ENCODE measurements around the gene COBLL1.

Gene COBLL1

DNA sequence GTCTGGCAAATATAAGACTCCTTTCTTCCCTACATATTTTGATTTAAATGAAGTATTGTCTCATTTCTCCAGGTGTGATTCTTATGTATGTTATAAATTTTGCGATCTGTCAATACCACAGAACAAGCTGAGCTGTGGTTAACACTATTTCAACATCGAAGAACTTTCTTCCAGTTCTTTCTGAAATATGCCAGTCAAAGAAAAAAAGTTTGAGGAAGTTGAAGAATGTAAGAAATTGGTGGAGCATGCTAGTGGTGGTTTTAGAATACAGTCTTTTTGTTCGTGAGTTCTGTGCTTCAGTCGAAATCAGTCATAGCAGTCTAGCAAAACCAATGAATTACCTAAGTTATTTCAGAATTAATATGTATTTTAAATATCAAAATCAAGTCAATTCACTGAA lies 8.6 kb upstream of the COBLL1 start:
- Histone ChIP-seq H3K4me3 (ENCODE audit: low read depth in 1 of 2, low read length in 2 of 2) (no peak overlapping the region), H3K4me2 (ENCODE audit: insufficient read depth, low read length) (no peak overlapping the region), H3K27me3 (ENCODE audit: insufficient read depth, low read length, poor library complexity) (no peaks in the 10 kb centered on the region), H3K9ac (ENCODE audit: low read depth, low read length) (no peak overlapping the region), H3K36me3 (ENCODE audit: insufficient read depth, low read length) (no peaks in the 10 kb centered on the region), H3K9me3 (ENCODE audit: insufficient read depth, low read length, severe bottlenecking) (no peaks in the 10 kb centered on the region), H3K4me1 (ENCODE audit: insufficient read depth, low read length) (no peaks in the 10 kb centered on the region), H2AFZ (ENCODE audit: low read depth, low read length) (no peak overlapping the region), H3K27ac (ENCODE audit: low read length) (no peak overlapping the region), H4K20me1 (ENCODE audit: insufficient read depth, low read length) (no peaks in the 10 kb centered on the region), H3K79me2 (ENCODE audit: insufficient read depth, low read length) (no peaks in the 10 kb centered on the region)
- DNase-seq (no peak), ATAC-seq (ENCODE audit: insufficient read depth, low read depth) (no peak)
- TF ChIP-seq EZH2 (IDR thresholded peaks at IDR 0.05; ENCODE audit: borderline replicate concordance, low read depth, low read length, severe bottlenecking): no peak
- TF ChIP-seq, protein P1, sequence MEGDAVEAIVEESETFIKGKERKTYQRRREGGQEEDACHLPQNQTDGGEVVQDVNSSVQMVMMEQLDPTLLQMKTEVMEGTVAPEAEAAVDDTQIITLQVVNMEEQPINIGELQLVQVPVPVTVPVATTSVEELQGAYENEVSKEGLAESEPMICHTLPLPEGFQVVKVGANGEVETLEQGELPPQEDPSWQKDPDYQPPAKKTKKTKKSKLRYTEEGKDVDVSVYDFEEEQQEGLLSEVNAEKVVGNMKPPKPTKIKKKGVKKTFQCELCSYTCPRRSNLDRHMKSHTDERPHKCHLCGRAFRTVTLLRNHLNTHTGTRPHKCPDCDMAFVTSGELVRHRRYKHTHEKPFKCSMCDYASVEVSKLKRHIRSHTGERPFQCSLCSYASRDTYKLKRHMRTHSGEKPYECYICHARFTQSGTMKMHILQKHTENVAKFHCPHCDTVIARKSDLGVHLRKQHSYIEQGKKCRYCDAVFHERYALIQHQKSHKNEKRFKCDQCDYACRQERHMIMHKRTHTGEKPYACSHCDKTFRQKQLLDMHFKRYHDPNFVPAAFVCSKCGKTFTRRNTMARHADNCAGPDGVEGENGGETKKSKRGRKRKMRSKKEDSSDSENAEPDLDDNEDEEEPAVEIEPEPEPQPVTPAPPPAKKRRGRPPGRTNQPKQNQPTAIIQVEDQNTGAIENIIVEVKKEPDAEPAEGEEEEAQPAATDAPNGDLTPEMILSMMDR (IDR thresholded peaks at IDR 0.05; ENCODE audit: borderline replicate concordance, extremely low read depth, low read length, poor library complexity, severe bottlenecking): no peak

DNA sequence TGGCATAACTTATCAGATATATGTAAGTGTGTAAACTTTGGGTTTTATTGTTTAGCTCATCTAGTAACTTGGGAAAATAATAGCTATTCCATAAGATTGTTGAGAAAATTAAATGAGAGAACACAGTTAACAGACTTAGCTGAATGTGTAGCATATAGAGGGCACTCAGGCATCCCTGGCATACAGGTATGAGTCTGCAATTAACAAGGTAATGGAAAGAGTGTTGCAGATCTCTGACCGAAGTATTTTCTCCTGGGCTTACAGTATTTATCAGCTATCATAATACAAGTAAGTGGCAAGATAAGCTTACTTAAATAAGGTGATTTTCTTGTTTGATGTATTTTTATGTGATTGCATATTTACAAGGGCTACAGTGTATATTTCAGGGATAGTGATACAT lies 7.9 kb upstream of the COBLL1 start:
- Histone ChIP-seq H4K20me1 (ENCODE audit: insufficient read depth, low read length) (no peaks in the 10 kb centered on the region), H2AFZ (ENCODE audit: low read depth, low read length) (no peak overlapping the region), H3K27me3 (ENCODE audit: insufficient read depth, low read length, poor library complexity) (no peaks in the 10 kb centered on the region), H3K9ac (ENCODE audit: low read depth, low read length) (no peak overlapping the region), H3K36me3 (ENCODE audit: insufficient read depth, low read length) (no peaks in the 10 kb centered on the region), H3K9me3 (ENCODE audit: insufficient read depth, low read length, severe bottlenecking) (no peaks in the 10 kb centered on the region), H3K4me1 (ENCODE audit: insufficient read depth, low read length) (no peaks in the 10 kb centered on the region), H3K79me2 (ENCODE audit: insufficient read depth, low read length) (no peaks in the 10 kb centered on the region), H3K4me2 (ENCODE audit: insufficient read depth, low read length) (no peak overlapping the region), H3K27ac (ENCODE audit: low read length) (no peak overlapping the region), H3K4me3 (ENCODE audit: low read depth in 1 of 2, low read length in 2 of 2) (no peak overlapping the region)
- ATAC-seq (ENCODE audit: insufficient read depth, low read depth): no peak
- no peak for TF ChIP-seq EZH2 (IDR thresholded peaks at IDR 0.05; ENCODE audit: borderline replicate concordance, low read depth, low read length, severe bottlenecking)
- TF ChIP-seq, protein P1 (IDR thresholded peaks at IDR 0.05; ENCODE audit: borderline replicate concordance, extremely low read depth, low read length, poor library complexity, severe bottlenecking): no peak
- DNase-seq: no peak

DNA sequence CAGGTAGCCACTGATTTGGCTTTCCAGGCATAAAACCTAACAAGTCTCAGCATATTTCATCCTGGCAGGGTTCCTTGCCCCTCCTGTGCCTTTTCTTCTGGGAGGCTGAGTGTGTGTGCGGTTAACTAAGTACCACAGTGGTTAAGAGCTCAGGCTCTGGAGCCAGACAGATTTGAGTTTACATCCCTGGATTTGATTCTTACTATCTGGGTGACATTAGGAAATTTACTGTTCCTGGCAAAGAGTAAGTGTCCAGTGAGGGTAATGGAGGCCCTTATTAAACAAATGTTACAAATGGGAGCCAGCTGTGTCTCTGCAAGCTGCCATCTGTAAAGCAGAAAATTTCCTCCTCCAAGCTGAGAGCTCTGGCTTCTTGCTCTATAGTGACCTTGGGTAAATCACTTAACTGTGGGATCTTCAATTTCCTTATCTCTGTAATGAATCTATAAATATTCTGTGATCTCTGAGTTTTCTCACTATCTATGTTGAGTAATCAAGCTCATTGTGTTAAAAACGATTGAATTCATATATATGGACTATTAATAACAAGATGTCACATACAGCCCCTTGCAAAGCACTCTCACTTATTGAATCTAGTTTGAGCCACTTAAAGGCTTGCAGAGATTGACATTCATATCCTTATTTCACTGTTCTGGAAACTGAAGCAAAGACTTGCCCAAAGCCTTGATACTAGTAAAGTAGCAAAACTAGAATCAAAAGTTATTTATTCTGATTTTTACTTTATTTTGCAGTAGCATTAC lies 6.5 kb upstream of the COBLL1 start:
- no peak overlapping the region for H3K27ac ChIP-seq (ENCODE audit: low read length)
- DNase-seq (no peak), ATAC-seq (ENCODE audit: insufficient read depth, low read depth) (no peak)
- no peaks in the 10 kb centered on the region for H3K27me3 ChIP-seq (ENCODE audit: insufficient read depth, low read length, poor library complexity)
- TF ChIP-seq, protein P1 (IDR thresholded peaks at IDR 0.05; ENCODE audit: borderline replicate concordance, extremely low read depth, low read length, poor library complexity, severe bottlenecking): no peak
- no peak for TF ChIP-seq EZH2 (IDR thresholded peaks at IDR 0.05; ENCODE audit: borderline replicate concordance, low read depth, low read length, severe bottlenecking)
- H3K79me2 ChIP-seq (ENCODE audit: insufficient read depth, low read length): no peaks in the 10 kb centered on the region
- no peak overlapping the region for H3K9ac ChIP-seq (ENCODE audit: low read depth, low read length)
- no peak overlapping the region for H3K4me3 ChIP-seq (ENCODE audit: low read depth in 1 of 2, low read length in 2 of 2)
- no peaks in the 10 kb centered on the region for H3K4me1 ChIP-seq (ENCODE audit: insufficient read depth, low read length)
- no peaks in the 10 kb centered on the region for H3K9me3 ChIP-seq (ENCODE audit: insufficient read depth, low read length, severe bottlenecking)
- no peak overlapping the region for H3K4me2 ChIP-seq (ENCODE audit: insufficient read depth, low read length)
- no peak overlapping the region for H2AFZ ChIP-seq (ENCODE audit: low read depth, low read length)
- H3K36me3 ChIP-seq (ENCODE audit: insufficient read depth, low read length): no peaks in the 10 kb centered on the region
- no peaks in the 10 kb centered on the region for H4K20me1 ChIP-seq (ENCODE audit: insufficient read depth, low read length)

Measured in DND-41 (cell line).